Epithelial cell of proximal tubule (primary cell): ENCODE results near the gene DCTD. TPM values are rescaled to one million over a fixed set of nuclear protein-coding genes. Genes with fewer than 3 reads are reported as not detected.

Experiments used
- DNase-seq: peaks from one replicate; pipeline ENCODE4 v3.0.0-alpha.2; 2011; ENCODE audit warnings: low read depth
- H3K4me3 ChIP-seq: 2 replicates; pipeline ENCODE4 v1.5.1; 2011; ENCODE audit warnings: low read depth, mild to moderate bottlenecking, low read length
- CTCF ChIP-seq: conservative IDR thresholded peaks from 2 replicates; pipeline ENCODE4 v1.5.1; 2012; ENCODE audit warnings: low read depth, mild to moderate bottlenecking, low read length
- total RNA-seq: library from RNA; depleted of rRNA; stranded (reverse); fragments of >200 nt; gene quantifications from 2 replicates; pipeline ENCODE4 v1.2.3, GENCODE V29; 2015

The DCTD gene
- total RNA-seq, 1 donor from 2014 or later = 86.3 TPM

GRCh38 chr4:182922501-182923284, 5.5 kb upstream of the DCTD start:
- no peak for TF ChIP-seq CTCF
- no peak for DNase-seq
- H3K4me3 ChIP-seq = peak overlapping the region; percentile 23

GRCh38 chr4:182921608-182922007, 4.4 kb upstream of the DCTD start:
- TF ChIP-seq CTCF = no peak
- H3K4me3 ChIP-seq = no peak overlapping the region
- DNase-seq = no peak

GRCh38 chr4:182920676-182921075, 3.5 kb upstream of the DCTD start:
- no peak for TF ChIP-seq CTCF
- no peak for DNase-seq
- no peak overlapping the region for H3K4me3 ChIP-seq

GRCh38 chr4:182918791-182919302, 1.7 kb upstream of the DCTD start:
- H3K4me3 ChIP-seq = no peak overlapping the region
- DNase-seq = no peak
- no peak for TF ChIP-seq CTCF

- no peak for DNase-seq
- H3K4me3 ChIP-seq = peak overlapping the region; percentile 82
- TF ChIP-seq CTCF = no peak
Observed at GRCh38 chr4:182918044-182918607, 940 bp upstream of the DCTD start.

- DNase-seq = no peak
- H3K4me3 ChIP-seq = peak overlapping the region; percentile 82
- no peak for TF ChIP-seq CTCF
Observed at GRCh38 chr4:182916483-182917181, 554 bp downstream of the DCTD start.
